Tibial nerve (tissue), 4 donors: Measurements from ENCODE around the gene FAM240B. TPM values are rescaled to one million over a fixed set of nuclear protein-coding genes. Genes with fewer than 3 reads are reported as not detected.

Source experiments
- DNase-seq, 2 donors: peaks; one replicate each; pipeline ENCODE4 v3.0.0-alpha.2; 2019; ENCODE audit warnings: low spot score in 2 of 2
- H3K27ac ChIP-seq, 4 donors: fragments of 200-600 bp; sonication (generic) in 3 of 4; one replicate each; pipeline ENCODE4 v1.5.1; 2017 to 2019; ENCODE audit warnings: mild to moderate bottlenecking in 1 of 4
- H3K27me3 ChIP-seq, 2 donors: fragments of 200-600 bp; sonication (generic) in 1 of 2; one replicate each; pipeline versions ENCODE4 v1.5.1 to v1.6.0; 2017 to 2019
- H3K36me3 ChIP-seq, 3 donors: fragments of 200-600 bp; sonication (generic); one replicate each; pipeline ENCODE4 v1.5.1; 2018 to 2019
- H3K4me1 ChIP-seq, 4 donors: fragments of 200-600 bp; sonication (generic) in 3 of 4; one replicate each; pipeline ENCODE4 v1.5.1; 2017 to 2019
- H3K4me3 ChIP-seq, 4 donors: fragments of 200-600 bp; sonication (generic) in 3 of 4; one replicate each; pipeline ENCODE4 v1.5.1; 2017 to 2019; ENCODE audit warnings: mild to moderate bottlenecking in 1 of 4, moderate library complexity in 1 of 4
- H3K9me3 ChIP-seq, 4 donors: fragments of 200-600 bp; sonication (generic) in 3 of 4; one replicate each; pipeline ENCODE4 v1.5.1; 2017 to 2019
- CTCF ChIP-seq, 5 experiments: fragments of 200-600 bp in 3 of 5; fragments of 450-650 bp in 2 of 5; sonication (generic) in 3 of 5; IDR thresholded peaks; one replicate each; pipeline ENCODE4 v1.5.1; 2016 to 2019; ENCODE audit warnings: antibody characterized with exemption in 5 of 5, mild to moderate bottlenecking in 3 of 5, moderate library complexity in 2 of 5
- EP300 ChIP-seq, 2 donors: sonication (generic); formaldehyde crosslinking; IDR thresholded peaks; one replicate each; pipeline ENCODE4 v1.6.1; 2017; ENCODE audit warnings: antibody characterized with exemption in 2 of 2, mild to moderate bottlenecking in 1 of 2
- POLR2A ChIP-seq, 2 donors: fragments of 450-650 bp; IDR thresholded peaks; one replicate each; pipeline ENCODE4 v1.6.1; 2017; ENCODE audit warnings: antibody characterized with exemption in 2 of 2, mild to moderate bottlenecking in 2 of 2, moderate library complexity in 2 of 2
- WGBS, 2 donors: methylation state at CpG; one replicate each; pipeline ENCODE4 v1.1.5; 2018; 5-methylcytosine and 5-hydroxymethylcytosine counted together
- total RNA-seq, 4 donors: library from RNA; depleted of rRNA; stranded (reverse); fragments of >200 nt; gene quantifications; one replicate each; pipeline ENCODE4 v1.1.0, GENCODE V29; 2016

The FAM240B gene
- not detected for total RNA-seq

DNA sequence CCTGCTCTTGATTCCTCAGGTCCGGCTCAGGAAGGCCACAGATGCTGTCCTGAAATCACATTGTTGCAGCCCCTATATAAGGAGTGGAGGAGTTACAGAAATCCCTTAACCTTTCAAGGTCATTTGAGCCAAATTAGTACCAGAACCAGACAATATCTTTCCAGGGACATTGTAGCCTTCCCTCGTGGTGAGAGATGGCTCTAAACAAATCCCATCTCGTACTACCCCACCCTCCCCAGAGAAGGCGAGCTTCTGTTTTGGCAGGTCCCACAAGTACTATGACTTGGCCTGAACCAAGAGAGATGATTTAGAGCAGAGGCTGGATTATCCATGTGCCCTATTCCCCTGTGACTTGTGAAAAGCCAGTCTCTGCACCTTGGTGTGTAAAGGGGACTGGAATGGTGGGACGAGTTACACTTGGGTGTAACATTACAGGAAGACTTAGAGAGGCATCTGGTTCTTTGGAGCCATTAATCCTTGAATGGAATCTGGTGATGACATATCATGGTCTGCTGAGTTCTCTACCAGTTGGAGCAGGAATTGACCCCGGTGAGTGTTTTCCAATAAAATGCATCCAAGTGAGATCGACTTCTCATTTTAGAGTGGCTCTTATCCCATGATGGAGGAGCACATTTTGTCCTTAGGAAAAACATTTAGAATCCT is at the start of gene FAM240B:
TSS of gene FAM240B (minus strand) at position 51 of the 663 bp plus-strand sequence. CDS start 16,134 bp downstream, outside the sequence.
- DNase-seq, result no peak
- H3K27me3 ChIP-seq, result no peaks in the 10 kb centered on the region
- H3K4me1 ChIP-seq, result peaks cover 0 to 3% (median 0%) of the 10 kb centered on the region in 4 donors
- no peak for TF ChIP-seq POLR2A (IDR thresholded peaks at IDR 0.05)
- no peak within 1 kb of the TSS for H3K4me3 ChIP-seq
- no peak within 1 kb of the TSS for H3K27ac ChIP-seq
- 73% methylated on average over 7 of the region's 7 CpGs for WGBS, 2 donors
- H3K36me3 ChIP-seq, result no peaks in the 10 kb centered on the region
- no peaks in the 10 kb centered on the region for H3K9me3 ChIP-seq

- H3K36me3 ChIP-seq, result no peaks in the 10 kb centered on the region
- no peaks in the 10 kb centered on the region for H3K4me1 ChIP-seq
- no peak overlapping the region for H3K4me3 ChIP-seq
- H3K9me3 ChIP-seq, result peaks cover 0 to 1% (median 0%) of the 10 kb centered on the region in 4 donors
- no peak overlapping the region for H3K27ac ChIP-seq
- no peak for DNase-seq
- no peaks in the 10 kb centered on the region for H3K27me3 ChIP-seq
- TF ChIP-seq POLR2A (IDR thresholded peaks at IDR 0.05) (no peak), EP300 (IDR thresholded peaks at IDR 0.05) (no peak), CTCF (IDR thresholded peaks at IDR 0.05) (no peak)
- WGBS, 2 donors, result 89 to 91% methylated on average over 9 of the region's 9 CpGs
Observed at GRCh38 chr9:38768351-38768761, 48.4 kb upstream of the FAM240B start.

DNA sequence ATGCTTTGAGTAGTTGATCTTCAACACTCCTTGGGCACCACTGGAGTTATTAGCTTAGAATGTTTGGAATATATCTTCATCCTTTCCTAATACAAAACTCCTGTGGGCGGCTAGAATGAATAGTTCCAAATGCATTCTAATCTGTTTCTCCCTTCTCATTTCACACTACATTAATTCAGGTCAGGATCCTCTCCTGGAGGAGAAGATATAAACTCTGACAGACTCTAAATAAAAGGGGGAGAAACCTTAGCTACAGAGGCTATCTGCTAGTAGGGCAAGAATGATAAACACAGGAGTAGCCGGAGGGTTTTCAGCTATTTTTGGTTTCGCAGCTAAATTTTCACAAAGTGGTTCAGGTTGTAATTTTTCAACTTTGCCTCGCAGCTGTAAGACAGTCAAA is 45.2 kb upstream of the FAM240B start:
- Histone ChIP-seq H3K27me3 (no peaks in the 10 kb centered on the region), H3K4me1 (peaks cover 0 to 11% (median 0%) of the 10 kb centered on the region in 4 donors), H3K36me3 (no peaks in the 10 kb centered on the region), H3K4me3 (no peak overlapping the region), H3K9me3 (no peaks in the 10 kb centered on the region), H3K27ac (no peak overlapping the region)
- TF ChIP-seq CTCF (IDR thresholded peaks at IDR 0.05), result no peak
- TF ChIP-seq EP300 (IDR thresholded peaks at IDR 0.05), result no peak
- TF ChIP-seq POLR2A (IDR thresholded peaks at IDR 0.05), result no peak
- WGBS, 2 donors, result 75 to 76% methylated on average over 4 of the region's 4 CpGs
- no peak for DNase-seq

GRCh38 chr9:38761999-38762398 is 42.1 kb upstream of the FAM240B start:
- DNase-seq, result no peak
- Histone ChIP-seq H3K4me1 (peaks cover 0 to 11% (median 0%) of the 10 kb centered on the region in 4 donors), H3K9me3 (no peaks in the 10 kb centered on the region), H3K4me3 (no peak overlapping the region), H3K36me3 (no peaks in the 10 kb centered on the region), H3K27me3 (no peaks in the 10 kb centered on the region), H3K27ac (no peak overlapping the region)
- TF ChIP-seq CTCF (IDR thresholded peaks at IDR 0.05), result no peak
- WGBS, 2 donors, result 55 to 66% methylated on average over 8 of the region's 8 CpGs

DNA sequence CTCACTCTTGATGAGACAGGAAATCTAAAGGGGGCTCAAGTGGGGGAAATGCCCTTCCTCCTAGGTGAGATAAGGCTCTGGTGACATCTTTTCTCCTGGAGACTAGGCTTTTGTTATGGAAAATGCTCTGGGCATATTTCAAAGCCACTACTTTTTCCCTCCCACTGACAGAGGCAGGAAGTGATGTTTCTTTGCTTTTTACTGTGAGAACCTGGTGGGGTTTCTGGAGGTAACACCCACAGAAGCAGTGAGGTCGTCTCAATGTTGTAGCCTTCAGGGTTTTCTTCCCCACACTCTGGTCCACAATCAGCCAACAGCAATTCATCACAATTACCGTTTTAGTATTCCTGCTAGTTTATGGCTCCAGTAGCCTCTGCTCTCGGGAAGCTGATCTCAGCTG is 41.4 kb upstream of the FAM240B start:
- H3K9me3 ChIP-seq, result no peaks in the 10 kb centered on the region
- H3K4me1 ChIP-seq, result peaks cover 0 to 11% (median 0%) of the 10 kb centered on the region in 4 donors
- TF ChIP-seq POLR2A (IDR thresholded peaks at IDR 0.05) (no peak), CTCF (IDR thresholded peaks at IDR 0.05) (no peak), EP300 (IDR thresholded peaks at IDR 0.05) (no peak)
- no peaks in the 10 kb centered on the region for H3K27me3 ChIP-seq
- H3K27ac ChIP-seq, result no peak overlapping the region
- WGBS, 2 donors, result 26 to 33% methylated on average over 3 of the region's 3 CpGs
- DNase-seq, result no peak
- H3K4me3 ChIP-seq, result no peak overlapping the region
- H3K36me3 ChIP-seq, result no peaks in the 10 kb centered on the region
